Thoracic aorta (tissue), 2 donors: Measurements from ENCODE around the gene VWA2. TPM values are rescaled to one million over a fixed set of nuclear protein-coding genes. Genes with fewer than 3 reads are reported as not detected.

Experiments
- ATAC-seq: fragments of 150-250 bp; one replicate; pipeline ENCODE4 v1.8.0; 2017; ENCODE audit warnings: low read depth; ENCODE audit not compliant: insufficient number of reproducible peaks, low FRiP score
- DNase-seq: peaks from one replicate; pipeline ENCODE4 v3.0.0-alpha.2; 2020; ENCODE audit warnings: low spot score
- H3K27ac ChIP-seq, 2 donors: fragments of 200-600 bp; sonication (generic); 1 replicate in 1 of 2; 2 replicates in 1 of 2; pipeline ENCODE4 v1.5.1; 2016; ENCODE audit warnings: mild to moderate bottlenecking in 2 of 2, moderate library complexity in 2 of 2
- H3K27me3 ChIP-seq: fragments of 200-600 bp; sonication (generic); replicated peaks from 2 replicates; pipeline ENCODE4 v1.6.0; 2016; ENCODE audit warnings: mild to moderate bottlenecking; ENCODE audit not compliant: insufficient read depth
- H3K36me3 ChIP-seq: fragments of 200-600 bp; sonication (generic); one replicate; pipeline ENCODE4 v1.5.1; 2016
- H3K4me1 ChIP-seq, 2 donors: fragments of 200-600 bp; sonication (generic); 1 replicate in 1 of 2; 2 replicates in 1 of 2; pipeline versions ENCODE4 v1.5.1 to v1.6.0; 2016; ENCODE audit warnings: low read depth in 2 of 2, mild to moderate bottlenecking in 1 of 2; ENCODE audit not compliant: control insufficient read depth in 1 of 2
- H3K4me3 ChIP-seq: fragments of 200-600 bp; sonication (generic); 2 replicates; pipeline ENCODE4 v1.5.1; 2016; ENCODE audit warnings: mild to moderate bottlenecking
- H3K9me3 ChIP-seq: fragments of 200-600 bp; sonication (generic); 2 replicates; pipeline ENCODE4 v1.5.1; 2016
- CTCF ChIP-seq: fragments of 200-600 bp; sonication (generic); IDR thresholded peaks from one replicate; pipeline ENCODE4 v1.5.1; 2019; ENCODE audit warnings: antibody characterized with exemption
- total RNA-seq, 2 donors: library from RNA; depleted of rRNA; stranded (reverse); fragments of >200 nt; gene quantifications; one replicate each; pipeline versions ENCODE4 v1.1.0 to v1.2.3, GENCODE V29; 2016

VWA2 gene, protein sequence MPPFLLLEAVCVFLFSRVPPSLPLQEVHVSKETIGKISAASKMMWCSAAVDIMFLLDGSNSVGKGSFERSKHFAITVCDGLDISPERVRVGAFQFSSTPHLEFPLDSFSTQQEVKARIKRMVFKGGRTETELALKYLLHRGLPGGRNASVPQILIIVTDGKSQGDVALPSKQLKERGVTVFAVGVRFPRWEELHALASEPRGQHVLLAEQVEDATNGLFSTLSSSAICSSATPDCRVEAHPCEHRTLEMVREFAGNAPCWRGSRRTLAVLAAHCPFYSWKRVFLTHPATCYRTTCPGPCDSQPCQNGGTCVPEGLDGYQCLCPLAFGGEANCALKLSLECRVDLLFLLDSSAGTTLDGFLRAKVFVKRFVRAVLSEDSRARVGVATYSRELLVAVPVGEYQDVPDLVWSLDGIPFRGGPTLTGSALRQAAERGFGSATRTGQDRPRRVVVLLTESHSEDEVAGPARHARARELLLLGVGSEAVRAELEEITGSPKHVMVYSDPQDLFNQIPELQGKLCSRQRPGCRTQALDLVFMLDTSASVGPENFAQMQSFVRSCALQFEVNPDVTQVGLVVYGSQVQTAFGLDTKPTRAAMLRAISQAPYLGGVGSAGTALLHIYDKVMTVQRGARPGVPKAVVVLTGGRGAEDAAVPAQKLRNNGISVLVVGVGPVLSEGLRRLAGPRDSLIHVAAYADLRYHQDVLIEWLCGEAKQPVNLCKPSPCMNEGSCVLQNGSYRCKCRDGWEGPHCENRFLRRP
- under 1 TPM in 1 of 2 donors, not detected in 1; 0.28 TPM for total RNA-seq

GRCh38 chr10:114239117-114239993 lies at the start of gene VWA2:
Gene VWA2, plus strand, starts transcription at chr10:114239254. Its CDS starts 9,460 bp downstream, at chr10:114248714.
- H3K27me3 ChIP-seq = no peaks in the 10 kb centered on the region
- ATAC-seq (no peak), DNase-seq (no peak)
- no peak for TF ChIP-seq CTCF
- no peaks in the 10 kb centered on the region for H3K9me3 ChIP-seq
- peak within 1 kb of the TSS; percentile 60 for H3K4me3 ChIP-seq
- peaks cover 7 to 11% of the 10 kb centered on the region in 2 donors for H3K4me1 ChIP-seq
- no peaks in the 10 kb centered on the region for H3K36me3 ChIP-seq
- no peak within 1 kb of the TSS for H3K27ac ChIP-seq

DNA sequence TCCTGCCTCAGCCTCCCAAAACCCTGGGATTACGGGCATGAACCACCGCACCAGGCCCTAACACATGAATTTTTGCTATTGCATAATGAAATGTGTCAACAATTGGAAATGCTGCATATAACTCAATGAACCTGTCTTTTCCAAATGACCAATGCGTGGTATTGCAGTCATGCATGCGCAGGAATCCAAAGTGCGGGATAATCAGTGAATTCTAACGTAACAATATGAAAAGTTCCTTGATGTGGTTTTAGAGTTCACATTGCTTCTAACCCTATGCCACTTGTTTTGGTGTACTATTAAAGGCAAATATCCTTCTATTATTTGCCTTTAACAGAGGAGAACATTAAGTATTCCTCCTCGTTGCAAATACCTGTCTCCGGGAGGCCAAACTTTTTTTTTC lies 49.4 kb upstream of the VWA2 start:
- TF ChIP-seq CTCF = no peak
- DNase-seq = no peak
- Histone ChIP-seq H3K27ac (no peak overlapping the region), H3K4me1 (no peaks in the 10 kb centered on the region), H3K36me3 (no peaks in the 10 kb centered on the region), H3K4me3 (no peak overlapping the region), H3K9me3 (no peaks in the 10 kb centered on the region), H3K27me3 (no peaks in the 10 kb centered on the region)
- no peak for ATAC-seq

DNA sequence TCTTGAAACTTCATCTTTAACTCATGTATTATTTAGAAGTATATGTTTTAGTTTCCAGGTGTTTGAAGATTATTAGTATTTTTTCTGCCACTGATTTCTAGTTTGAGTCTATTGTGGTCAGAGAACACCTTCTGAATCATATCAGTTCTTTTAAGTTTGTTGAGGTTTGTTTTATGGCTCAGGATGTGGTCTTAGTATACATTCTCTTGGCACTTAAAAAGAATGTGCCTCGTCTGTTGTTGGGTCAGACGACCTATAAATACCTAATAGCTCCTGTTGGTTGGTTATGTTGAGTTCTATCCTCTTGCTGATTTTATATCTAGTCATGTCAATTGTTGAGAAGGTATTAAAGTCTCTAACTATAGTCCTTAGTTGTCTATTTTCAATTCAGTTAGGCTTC lies 44.0 kb upstream of the VWA2 start:
- Histone ChIP-seq H3K27me3 (no peaks in the 10 kb centered on the region), H3K36me3 (no peaks in the 10 kb centered on the region), H3K9me3 (no peaks in the 10 kb centered on the region), H3K4me1 (no peaks in the 10 kb centered on the region), H3K4me3 (no peak overlapping the region), H3K27ac (no peak overlapping the region)
- no peak for ATAC-seq
- TF ChIP-seq CTCF = no peak
- DNase-seq = no peak

DNA sequence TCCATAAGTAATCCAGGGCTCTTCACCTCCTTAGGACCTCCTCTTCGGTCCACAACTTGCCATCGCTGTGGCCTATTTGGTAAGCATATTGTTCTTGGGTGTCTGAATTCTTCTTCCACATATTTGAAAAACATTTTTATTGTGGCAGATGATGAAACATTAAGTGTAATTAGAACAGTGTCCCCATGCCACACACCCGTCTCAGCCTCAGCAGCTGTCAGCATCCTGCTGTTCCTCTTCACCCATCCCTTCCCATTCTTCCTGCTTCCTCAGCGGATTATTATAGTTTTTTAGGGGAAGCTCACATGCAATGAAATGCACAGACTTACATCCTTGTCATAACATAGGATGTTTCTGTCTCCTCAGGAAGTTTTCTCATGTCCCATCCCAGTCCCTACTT lies 39.8 kb upstream of the VWA2 start:
- DNase-seq (no peak), ATAC-seq (no peak)
- Histone ChIP-seq H3K9me3 (no peaks in the 10 kb centered on the region), H3K4me3 (no peak overlapping the region), H3K36me3 (no peaks in the 10 kb centered on the region), H3K27me3 (no peaks in the 10 kb centered on the region), H3K4me1 (no peaks in the 10 kb centered on the region), H3K27ac (no peak overlapping the region)
- TF ChIP-seq CTCF = no peak
